Activated CD8-positive, alpha-beta memory T cell treated with anti-CD3 and anti-CD28 coated beads for 48 hours (primary cell): Measurements from ENCODE around the gene GORASP2.
"Not testable (repeated sequence)": the region's sequence is repeated elsewhere in the genome, so short reads cannot be mapped to it uniquely, and the experiment has no call there.

Source experiments
- DNase-seq, 3 experiments: peaks; one replicate each; pipeline ENCODE4 v3.0.0-alpha.2; 2020; ENCODE audit warnings: low read depth in 2 of 3, low spot score in 2 of 3

Gene GORASP2

GRCh38 chr2:170928824-170929685 lies at the start of gene GORASP2:
Gene GORASP2, plus strand, starts transcription at chr2:170929253. Its CDS starts 88 bp downstream, at chr2:170929341.
- DNase-seq = peak; percentile 85 to 97 (median 87)

GRCh38 chr2:170881840-170882239 lies 47.2 kb upstream of the GORASP2 start:
- DNase-seq = no peak

- no peak for DNase-seq
These were observed 46.3 kb upstream of the GORASP2 start for GRCh38 chr2:170882758-170883157.

GRCh38 chr2:170883683-170884082 lies 45.4 kb upstream of the GORASP2 start:
- no peak for DNase-seq

- DNase-seq = no peak
These were observed 43.8 kb upstream of the GORASP2 start for GRCh38 chr2:170885130-170885791.

- DNase-seq = no peak
These were observed 42.7 kb upstream of the GORASP2 start for GRCh38 chr2:170886386-170886785.

- no peak for DNase-seq
These were observed 41.6 kb upstream of the GORASP2 start for GRCh38 chr2:170887496-170887895.

- DNase-seq = no peak
These were observed 41.2 kb upstream of the GORASP2 start for GRCh38 chr2:170887896-170888295.

GRCh38 chr2:170891893-170892292 lies 37.2 kb upstream of the GORASP2 start:
- DNase-seq = no peak

GRCh38 chr2:170892391-170892951 lies 36.6 kb upstream of the GORASP2 start:
- no peak for DNase-seq

GRCh38 chr2:170895023-170895757 lies 33.9 kb upstream of the GORASP2 start:
- no peak for DNase-seq

GRCh38 chr2:170896622-170897021 lies 32.4 kb upstream of the GORASP2 start:
- DNase-seq = no peak

GRCh38 chr2:170897108-170897507 lies 31.9 kb upstream of the GORASP2 start:
- DNase-seq = no peak

GRCh38 chr2:170905864-170906263 lies 23.2 kb upstream of the GORASP2 start:
- no peak for DNase-seq

- DNase-seq = no peak
These were observed 17.7 kb upstream of the GORASP2 start for GRCh38 chr2:170911314-170911889.

- not testable (repeated sequence) for DNase-seq
These were observed 13.9 kb upstream of the GORASP2 start for GRCh38 chr2:170914994-170915666.

- DNase-seq = no peak
These were observed 11.7 kb upstream of the GORASP2 start for GRCh38 chr2:170917219-170917913.

GRCh38 chr2:170917957-170918356 lies 11.1 kb upstream of the GORASP2 start:
- no peak for DNase-seq

- DNase-seq = not testable (repeated sequence)
These were observed 7.2 kb upstream of the GORASP2 start for GRCh38 chr2:170921873-170922272.
